GM18870 (cell line): ENCODE measurements around the gene MMP14.
A peak's percentile ranks its signal among the peaks of the same experiment; 100 is the strongest.
"Not testable (repeated sequence)": the region's sequence is repeated elsewhere in the genome, so short reads cannot be mapped to it uniquely, and the experiment has no call there.

Experiments
- ATAC-seq: cut with Tn5 transposase; IDR thresholded peaks from one replicate; pipeline ENCODE4 v1.9.1; 2021; ENCODE audit warnings: moderate library complexity; ENCODE audit not compliant: unreplicated experiment

MMP14 gene

GRCh38 chr14:22854963-22855724 lies 18.8 kb downstream of the MMP14 start:
- ATAC-seq: no peak

- no peak for ATAC-seq
These were observed 20.0 kb downstream of the MMP14 start for GRCh38 chr14:22856428-22856827.

- ATAC-seq: not testable (repeated sequence)
These were observed 24.0 kb downstream of the MMP14 start for GRCh38 chr14:22860377-22860776.

- no peak for ATAC-seq
These were observed 25.3 kb downstream of the MMP14 start for GRCh38 chr14:22861651-22862050.

- ATAC-seq: no peak
These were observed 28.6 kb downstream of the MMP14 start for GRCh38 chr14:22864979-22865378.

GRCh38 chr14:22865424-22866405 lies 29.3 kb downstream of the MMP14 start:
- no peak for ATAC-seq

- ATAC-seq: no peak
These were observed 30.5 kb downstream of the MMP14 start for GRCh38 chr14:22866874-22867273.

GRCh38 chr14:22870811-22871223 lies 34.4 kb downstream of the MMP14 start:
- peak; percentile 39 for ATAC-seq

GRCh38 chr14:22871224-22872032 lies 35.0 kb downstream of the MMP14 start, which contains the start of gene LRP10:
LRP10 (plus strand) TSS chr14:22871740; CDS start chr14:22872304, 564 bp downstream.
- peak; percentile 68 for ATAC-seq

GRCh38 chr14:22872033-22872832 lies 35.8 kb downstream of the MMP14 start:
- ATAC-seq: peak; percentile 32

- ATAC-seq: no peak
These were observed 36.6 kb downstream of the MMP14 start for GRCh38 chr14:22872833-22873520.

- no peak for ATAC-seq
These were observed 38.8 kb downstream of the MMP14 start for GRCh38 chr14:22875003-22875747.

- no peak for ATAC-seq
These were observed 39.4 kb downstream of the MMP14 start for GRCh38 chr14:22875748-22876319.

- no peak for ATAC-seq
These were observed 40.7 kb downstream of the MMP14 start for GRCh38 chr14:22877000-22877501.

GRCh38 chr14:22878271-22879246 lies 42.2 kb downstream of the MMP14 start:
- no peak for ATAC-seq

- ATAC-seq: no peak
These were observed 45.7 kb downstream of the MMP14 start for GRCh38 chr14:22882064-22882463.
